Measurements from ENCODE around the gene CCL17. TPM values are rescaled to one million over a fixed set of nuclear protein-coding genes. Genes with fewer than 3 reads are reported as not detected.
"Not testable (repeated sequence)": the region's sequence is repeated elsewhere in the genome, so short reads cannot be mapped to it uniquely, and the experiment has no call there.

Gene CCL17
- total and polyA plus RNA-seq, 4 donors = 3.1 to 39.3 (median 3.5) TPM; not detected in 1

DNA sequence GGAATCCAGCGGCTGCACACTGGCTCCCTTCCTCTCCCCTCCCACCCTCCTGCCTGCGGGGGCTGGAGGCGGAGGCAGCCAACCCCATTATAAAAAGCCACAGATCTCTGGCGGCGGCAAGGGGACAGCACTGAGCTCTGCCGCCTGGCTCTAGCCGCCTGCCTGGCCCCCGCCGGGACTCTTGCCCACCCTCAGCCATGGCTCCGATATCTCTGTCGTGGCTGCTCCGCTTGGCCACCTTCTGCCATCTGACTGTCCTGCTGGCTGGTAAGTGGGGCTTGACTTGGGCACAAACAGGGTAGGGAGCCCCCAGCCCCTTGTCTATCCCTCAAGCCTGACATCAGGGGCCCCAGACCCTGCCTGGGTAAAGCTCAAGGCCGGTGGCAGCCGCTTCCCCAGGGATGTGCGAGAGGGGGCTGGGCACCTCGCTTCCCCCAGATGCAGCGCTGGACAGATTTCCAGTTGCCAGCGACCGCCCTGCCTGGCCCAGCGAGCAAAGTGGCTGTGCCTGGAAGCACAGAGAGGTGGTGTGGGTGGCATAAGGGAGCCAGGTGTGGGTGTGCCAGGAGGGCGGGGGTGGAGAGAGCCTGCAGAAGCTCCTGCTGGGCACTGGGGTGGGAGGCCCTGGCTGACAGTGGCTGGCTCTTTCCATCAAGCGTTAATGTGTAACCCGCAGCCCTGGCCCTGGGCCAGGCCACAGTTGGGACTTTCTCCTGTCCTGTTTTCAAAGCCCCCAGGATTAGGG lies 32.0 kb upstream of the CCL17 start, which contains the start of gene CX3CL1:
CX3CL1 (plus strand) TSS at position 119 of the 745 bp plus-strand sequence; CDS start at position 198, 79 bp downstream.
- Histone ChIP-seq H3K9ac (ENCODE audit: insufficient read depth in 1 of 2, low read length in 2 of 2) (peak within 1 kb of the TSS; percentile 73 to 75), H3K4me1 (ENCODE audit: control insufficient read depth in 5 of 5, insufficient read depth in 5 of 5, low read length in 5 of 5) (peaks cover 0 to 23% (median 6%) of the 10 kb centered on the region in 5 donors), H3K4me3 (peak within 1 kb of the TSS; percentile 74), H3K9me3 (ENCODE audit: control insufficient read depth in 4 of 4, insufficient read depth in 3 of 4, low read length in 3 of 4) (no peaks in the 10 kb centered on the region), H3K27me3 (ENCODE audit: control insufficient read depth in 3 of 3, insufficient read depth in 3 of 3, low read length in 2 of 3) (no peaks in the 10 kb centered on the region), H3K36me3 (ENCODE audit: control insufficient read depth in 4 of 4, insufficient read depth in 4 of 4, low read length in 4 of 4) (no peaks in the 10 kb centered on the region), H3K27ac (ENCODE audit: low read depth in 1 of 2, low read length in 1 of 2) (peak within 1 kb of the TSS; percentile 76 to 94)
- TF ChIP-seq, protein P1, sequence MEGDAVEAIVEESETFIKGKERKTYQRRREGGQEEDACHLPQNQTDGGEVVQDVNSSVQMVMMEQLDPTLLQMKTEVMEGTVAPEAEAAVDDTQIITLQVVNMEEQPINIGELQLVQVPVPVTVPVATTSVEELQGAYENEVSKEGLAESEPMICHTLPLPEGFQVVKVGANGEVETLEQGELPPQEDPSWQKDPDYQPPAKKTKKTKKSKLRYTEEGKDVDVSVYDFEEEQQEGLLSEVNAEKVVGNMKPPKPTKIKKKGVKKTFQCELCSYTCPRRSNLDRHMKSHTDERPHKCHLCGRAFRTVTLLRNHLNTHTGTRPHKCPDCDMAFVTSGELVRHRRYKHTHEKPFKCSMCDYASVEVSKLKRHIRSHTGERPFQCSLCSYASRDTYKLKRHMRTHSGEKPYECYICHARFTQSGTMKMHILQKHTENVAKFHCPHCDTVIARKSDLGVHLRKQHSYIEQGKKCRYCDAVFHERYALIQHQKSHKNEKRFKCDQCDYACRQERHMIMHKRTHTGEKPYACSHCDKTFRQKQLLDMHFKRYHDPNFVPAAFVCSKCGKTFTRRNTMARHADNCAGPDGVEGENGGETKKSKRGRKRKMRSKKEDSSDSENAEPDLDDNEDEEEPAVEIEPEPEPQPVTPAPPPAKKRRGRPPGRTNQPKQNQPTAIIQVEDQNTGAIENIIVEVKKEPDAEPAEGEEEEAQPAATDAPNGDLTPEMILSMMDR (IDR thresholded peaks at IDR 0.05; ENCODE audit: control extremely low read depth, extremely low read depth) = peak; percentile 5
- DNase-seq (peak; percentile 92 to 94 (median 94)), ATAC-seq (ENCODE audit: insufficient read depth, low FRiP score) (peak; percentile 60)
- WGBS, 2 donors = 38 to 55% methylated on average over 23 of the region's 23 CpGs

DNA sequence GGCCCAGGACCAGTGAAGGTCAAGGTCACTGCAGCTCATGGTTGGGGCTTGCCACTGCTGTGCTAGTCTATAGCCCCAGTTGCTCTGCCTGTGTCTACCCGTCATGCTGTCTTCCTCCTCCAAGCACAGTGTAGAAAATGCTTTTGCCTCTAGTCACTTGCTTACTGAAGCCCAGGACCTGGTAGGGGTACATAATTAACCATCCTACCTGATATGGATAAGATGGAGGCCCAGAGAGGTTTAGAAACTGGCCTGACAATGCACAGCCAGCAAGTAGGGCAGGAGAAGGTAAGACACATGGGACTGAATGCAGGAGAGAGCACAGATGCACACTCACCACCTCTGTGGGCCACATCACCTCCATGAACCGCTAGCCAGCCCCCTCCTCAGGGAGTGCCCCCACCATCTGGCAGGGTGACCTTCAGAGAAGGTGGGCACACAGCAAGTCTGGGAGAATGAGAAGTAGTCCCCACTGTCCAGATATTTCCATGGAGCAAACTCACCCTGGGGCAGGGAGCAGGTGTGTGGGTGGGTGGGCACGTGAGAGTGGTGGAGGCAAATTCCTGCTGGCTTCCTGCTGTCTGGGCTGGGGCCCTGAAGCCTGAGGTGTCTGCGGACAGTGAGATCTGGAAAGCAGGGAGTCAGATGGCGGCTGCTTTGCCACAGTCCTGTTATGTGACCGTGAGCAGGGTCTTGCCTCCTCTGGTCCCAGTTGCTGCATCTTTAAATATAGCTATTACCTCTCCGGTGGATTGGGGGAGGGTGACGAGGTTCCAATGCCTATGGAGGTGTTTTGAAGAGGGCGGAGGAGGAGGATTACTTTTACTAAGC lies 31.2 kb upstream of the CCL17 start:
- TF ChIP-seq, protein P1 (IDR thresholded peaks at IDR 0.05; ENCODE audit: control extremely low read depth, extremely low read depth) = no peak
- Histone ChIP-seq H3K4me1 (ENCODE audit: control insufficient read depth in 5 of 5, insufficient read depth in 5 of 5, low read length in 5 of 5) (peaks cover 0 to 23% (median 6%) of the 10 kb centered on the region in 5 donors), H3K27ac (ENCODE audit: low read depth in 1 of 2, low read length in 1 of 2) (peak overlapping the region; percentile 76 to 94), H3K9me3 (ENCODE audit: control insufficient read depth in 4 of 4, insufficient read depth in 3 of 4, low read length in 3 of 4) (no peaks in the 10 kb centered on the region), H3K4me3 (peak overlapping the region; percentile 74), H3K27me3 (ENCODE audit: control insufficient read depth in 3 of 3, insufficient read depth in 3 of 3, low read length in 2 of 3) (no peaks in the 10 kb centered on the region), H3K36me3 (ENCODE audit: control insufficient read depth in 4 of 4, insufficient read depth in 4 of 4, low read length in 4 of 4) (no peaks in the 10 kb centered on the region), H3K9ac (ENCODE audit: insufficient read depth in 1 of 2, low read length in 2 of 2) (peak overlapping the region in 1 of 2 donors; percentile 75)
- 66 to 79% methylated on average over 9 of the region's 9 CpGs for WGBS, 2 donors
- DNase-seq (no peak), ATAC-seq (ENCODE audit: insufficient read depth, low FRiP score) (no peak)

- WGBS, 2 donors = 57 to 75% methylated on average over 9 of the region's 9 CpGs
- Histone ChIP-seq H3K4me3 (peak overlapping the region; percentile 74), H3K36me3 (ENCODE audit: control insufficient read depth in 4 of 4, insufficient read depth in 4 of 4, low read length in 4 of 4) (no peaks in the 10 kb centered on the region), H3K4me1 (ENCODE audit: control insufficient read depth in 5 of 5, insufficient read depth in 5 of 5, low read length in 5 of 5) (peaks cover 0 to 23% (median 6%) of the 10 kb centered on the region in 5 donors), H3K27me3 (ENCODE audit: control insufficient read depth in 3 of 3, insufficient read depth in 3 of 3, low read length in 2 of 3) (no peaks in the 10 kb centered on the region), H3K9ac (ENCODE audit: insufficient read depth in 1 of 2, low read length in 2 of 2) (no peak overlapping the region), H3K27ac (ENCODE audit: low read depth in 1 of 2, low read length in 1 of 2) (peak overlapping the region; percentile 36 to 80), H3K9me3 (ENCODE audit: control insufficient read depth in 4 of 4, insufficient read depth in 3 of 4, low read length in 3 of 4) (no peaks in the 10 kb centered on the region)
- ATAC-seq (ENCODE audit: insufficient read depth, low FRiP score) (no peak), DNase-seq (peak in 1 of 3 donors; percentile 48)
- TF ChIP-seq, protein P1 (IDR thresholded peaks at IDR 0.05; ENCODE audit: control extremely low read depth, extremely low read depth) = no peak
These were observed 30.5 kb upstream of the CCL17 start for GRCh38 chr16:57374067-57374534.

DNA sequence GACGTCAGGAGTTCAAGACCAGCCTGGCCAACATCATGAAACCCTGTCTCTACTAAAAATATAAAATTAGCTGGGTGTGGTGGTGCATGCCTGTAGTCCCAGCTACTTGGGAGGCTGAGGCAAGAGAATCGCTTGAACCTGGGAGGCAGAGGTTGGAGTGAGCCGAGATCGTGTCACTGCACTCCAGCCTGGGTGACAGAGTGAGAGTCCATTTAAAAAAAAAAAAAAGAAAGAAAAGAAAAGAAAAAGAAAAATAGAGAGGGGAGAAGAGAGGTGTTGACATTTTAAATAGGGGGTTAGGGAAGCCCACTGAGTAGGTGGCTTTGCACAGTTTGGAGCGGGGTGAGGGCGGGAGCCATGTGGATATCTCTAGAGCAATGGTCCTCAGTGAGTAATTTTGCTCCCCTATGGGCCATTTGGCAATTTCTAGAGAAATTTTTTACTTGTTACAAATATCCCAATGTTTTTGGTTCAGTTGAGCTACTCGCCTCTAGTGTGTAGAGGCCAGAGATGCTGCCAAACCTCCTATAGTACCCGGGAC lies 29.6 kb upstream of the CCL17 start:
- not testable (repeated sequence) for DNase-seq; H3K27me3 ChIP-seq (ENCODE audit: control insufficient read depth in 3 of 3, insufficient read depth in 3 of 3, low read length in 2 of 3); H3K9ac ChIP-seq (ENCODE audit: insufficient read depth in 1 of 2, low read length in 2 of 2); H3K9me3 ChIP-seq (ENCODE audit: control insufficient read depth in 4 of 4, insufficient read depth in 3 of 4, low read length in 3 of 4); ATAC-seq (ENCODE audit: insufficient read depth, low FRiP score); H3K4me3 ChIP-seq; H3K36me3 ChIP-seq (ENCODE audit: control insufficient read depth in 4 of 4, insufficient read depth in 4 of 4, low read length in 4 of 4); H3K27ac ChIP-seq (ENCODE audit: low read depth in 1 of 2, low read length in 1 of 2)
- 82 to 90% methylated on average over 8 of the region's 8 CpGs for WGBS, 2 donors
- H3K4me1 ChIP-seq (ENCODE audit: control insufficient read depth in 5 of 5, insufficient read depth in 5 of 5, low read length in 5 of 5) = peaks cover 2 to 23% (median 8%) of the 10 kb centered on the region in 5 donors

Data from lung (tissue), 12 donors.